Activated CD4-positive, CD25-positive, alpha-beta regulatory T cell treated with anti-CD3 and anti-CD28 coated beads, Interleukin-2, amount 50 U/mL, for 72 hours (primary cell): ENCODE data around the gene NAA60.
"Not testable (repeated sequence)": the region's sequence is repeated elsewhere in the genome, so short reads cannot be mapped to it uniquely, and the experiment has no call there.

Experiments used
- DNase-seq: peaks from one replicate; pipeline ENCODE4 v3.0.0; 2021

Gene NAA60

DNA sequence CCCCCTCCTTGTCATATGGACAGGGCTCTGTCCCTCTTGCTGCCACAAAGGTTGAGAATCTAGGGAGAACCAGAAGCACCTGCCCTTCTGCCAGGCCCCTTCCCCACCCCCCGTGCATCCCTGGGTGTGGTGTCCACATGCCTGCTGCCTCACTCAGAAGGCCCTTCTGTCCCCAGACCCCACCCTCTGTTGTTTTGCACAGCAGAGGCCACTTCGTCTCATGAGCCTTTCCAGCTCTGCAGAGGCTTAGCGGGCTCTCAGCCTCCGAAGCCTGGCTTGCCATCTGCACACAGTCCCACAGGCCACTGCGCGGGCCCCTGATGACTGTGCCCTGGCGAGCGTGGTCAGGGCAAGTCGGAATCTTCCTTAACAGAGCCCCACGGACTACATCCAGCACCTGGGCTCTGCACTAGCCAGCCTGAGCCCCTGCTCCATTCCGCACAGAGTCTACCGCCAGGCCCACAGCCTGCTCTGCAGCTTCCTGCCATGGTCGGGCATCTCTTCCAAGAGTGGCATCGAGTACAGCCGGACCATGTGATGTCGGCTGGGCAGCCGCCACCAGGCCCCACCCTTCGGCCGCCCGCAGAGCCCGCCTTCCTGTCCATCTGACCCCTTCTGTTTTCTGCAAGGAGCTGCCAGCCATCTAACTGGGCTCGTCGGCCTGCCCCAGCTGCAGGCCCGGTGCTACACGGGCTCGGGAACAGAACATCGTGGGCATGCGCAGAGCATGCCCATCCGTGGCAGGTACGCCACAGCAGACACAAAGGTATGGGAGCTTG is 41.0 kb downstream of the NAA60 start:
- no peak for DNase-seq

GRCh38 chr16:3485097-3485745 is 41.7 kb downstream of the NAA60 start:
- no peak for DNase-seq

- no peak for DNase-seq
Observed at GRCh38 chr16:3485821-3486505, 42.5 kb downstream of the NAA60 start.

DNA sequence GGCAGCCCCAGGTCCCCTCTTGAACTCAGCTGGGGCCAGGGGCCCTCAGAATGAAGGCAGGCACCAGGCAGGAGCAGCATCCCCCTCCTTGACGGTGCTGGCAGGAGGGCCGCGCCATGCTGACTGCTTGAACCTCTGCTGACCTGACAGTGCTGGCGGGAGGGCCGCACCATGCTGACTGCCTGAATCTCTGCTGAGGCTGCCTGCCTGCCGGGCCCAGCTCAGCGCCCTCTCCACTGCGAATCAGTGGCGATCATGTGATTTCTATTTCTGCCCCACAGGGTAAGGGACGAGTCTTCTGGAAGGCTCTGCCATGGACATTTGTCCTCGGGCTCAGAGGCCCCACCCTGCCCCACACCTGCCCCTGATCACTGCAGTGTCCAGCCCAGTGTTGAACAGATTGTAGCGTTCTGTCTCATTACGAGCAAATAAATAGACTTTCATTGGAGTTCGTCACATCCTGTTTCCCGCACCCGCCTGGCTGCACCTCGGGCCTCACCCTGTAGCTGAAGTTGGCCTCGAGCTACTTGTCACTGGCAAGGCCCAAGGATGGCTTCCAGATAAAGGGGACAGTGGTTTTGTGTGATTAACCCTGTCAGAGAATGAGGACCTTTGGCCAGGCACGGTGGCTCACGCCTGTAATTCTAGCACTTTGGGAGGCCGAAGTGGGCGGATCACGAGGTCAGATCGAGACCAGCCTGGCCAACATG is 43.2 kb downstream of the NAA60 start:
- no peak for DNase-seq

GRCh38 chr16:3487521-3488410 is 44.3 kb downstream of the NAA60 start:
- DNase-seq, result no peak

GRCh38 chr16:3488801-3489200 is 45.3 kb downstream of the NAA60 start:
- DNase-seq, result no peak

- no peak for DNase-seq
Observed at GRCh38 chr16:3490911-3491629, 47.6 kb downstream of the NAA60 start.

GRCh38 chr16:3492356-3492755 is 48.9 kb downstream of the NAA60 start:
- no peak for DNase-seq

- no peak for DNase-seq
Observed at GRCh38 chr16:3494386-3494973, 51.0 kb downstream of the NAA60 start.

DNA sequence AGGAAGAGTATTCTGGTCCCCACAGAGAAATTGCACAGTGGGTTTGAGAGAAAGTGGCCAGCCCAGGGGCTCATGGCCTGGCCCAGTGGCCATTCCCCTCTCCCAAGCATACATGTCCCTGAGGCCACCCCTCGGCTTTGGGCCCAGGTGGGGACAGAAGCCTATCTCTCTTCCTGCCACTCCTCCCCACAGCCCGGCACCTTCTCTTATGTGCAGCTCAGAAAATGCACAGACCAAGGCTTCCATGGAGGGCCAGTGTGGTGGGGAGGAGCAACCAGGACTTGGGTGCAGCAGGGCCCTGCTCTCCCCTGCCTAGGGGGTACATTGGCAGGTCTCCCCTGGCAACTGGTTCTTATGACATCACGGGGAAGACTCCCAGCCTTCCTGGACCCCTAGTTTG is 51.7 kb downstream of the NAA60 start, which contains the start of gene C16orf90:
C16orf90 (minus strand) TSS at position 314 of the 400 bp plus-strand sequence; CDS start at position 246, 68 bp downstream.
- DNase-seq, result no peak

DNA sequence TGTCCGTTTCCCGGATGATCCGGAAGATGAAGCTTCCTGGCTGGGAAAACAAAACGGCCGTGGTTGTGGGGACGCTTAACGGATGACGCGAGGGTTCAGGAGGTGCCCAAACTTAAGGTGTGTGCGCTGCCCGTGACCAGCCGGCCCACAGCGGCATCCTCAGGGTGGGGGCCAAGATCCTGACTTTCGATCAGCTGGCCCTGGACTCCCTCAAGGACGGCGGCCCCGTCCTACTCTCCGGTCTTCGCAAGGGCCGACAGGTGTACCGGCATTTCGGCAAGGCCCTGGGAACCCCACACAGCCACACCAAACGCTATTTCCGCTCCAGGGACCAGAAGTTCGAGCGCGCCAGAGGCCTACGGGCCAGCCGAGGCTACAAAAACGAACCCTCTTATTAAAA is 52.9 kb downstream of the NAA60 start:
- DNase-seq, result no peak

DNA sequence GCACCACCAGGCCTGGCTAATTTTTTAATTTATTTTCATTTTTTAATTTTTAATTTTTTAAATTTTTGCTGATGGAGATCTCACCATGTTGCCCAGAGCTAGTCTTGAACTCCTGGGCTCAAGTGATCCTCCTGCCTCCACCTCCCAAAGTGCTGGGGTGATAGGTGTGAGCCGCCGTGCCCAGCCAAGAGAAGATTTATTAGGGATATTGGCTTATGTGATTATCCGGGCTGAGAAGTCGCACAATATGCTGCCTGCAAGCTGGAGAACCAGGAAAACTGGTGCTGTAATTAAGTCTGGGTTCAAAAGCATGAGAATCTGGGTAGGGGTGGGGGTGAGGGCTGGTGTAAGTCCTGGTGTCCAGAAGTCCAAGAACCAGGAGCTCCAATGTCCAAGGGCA is 54.3 kb downstream of the NAA60 start:
- no peak for DNase-seq

DNA sequence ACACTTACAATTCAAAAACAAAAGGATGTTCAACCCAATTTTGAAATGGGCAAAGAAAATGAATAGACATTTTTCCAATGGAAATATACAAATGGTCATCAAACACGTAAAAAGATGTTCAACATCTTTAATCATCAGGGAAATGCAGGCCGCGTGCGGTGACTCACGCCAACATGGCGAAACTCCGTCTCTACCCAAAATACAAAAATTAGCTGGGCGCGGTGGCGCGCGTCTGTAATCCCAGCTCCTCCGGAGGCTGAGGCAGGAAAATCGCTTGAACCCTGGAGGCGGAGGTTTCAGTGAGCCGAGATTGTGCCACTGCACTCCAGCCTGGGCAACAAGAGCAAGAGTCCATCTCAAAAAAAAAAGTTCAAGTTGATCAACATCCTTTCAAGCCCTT is 55.5 kb downstream of the NAA60 start:
- DNase-seq, result no peak

DNA sequence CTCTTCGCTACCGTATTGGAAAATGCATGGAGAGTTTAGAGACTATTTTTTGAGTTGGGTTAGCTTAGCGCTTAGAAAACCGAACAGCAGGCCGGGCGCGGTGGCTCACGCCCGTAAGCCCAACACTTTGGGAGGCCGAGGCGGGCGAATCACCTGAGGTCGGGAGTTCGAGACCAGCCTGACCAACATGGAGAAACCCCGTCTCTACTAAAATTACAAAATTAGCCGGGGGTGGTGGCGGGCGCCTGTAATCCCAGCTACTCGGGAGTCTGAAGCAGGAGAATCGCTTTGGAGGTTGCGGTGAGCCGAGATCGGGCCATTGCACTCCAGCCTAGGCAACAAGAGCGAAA is 57.9 kb downstream of the NAA60 start:
- not testable (repeated sequence) for DNase-seq

DNA sequence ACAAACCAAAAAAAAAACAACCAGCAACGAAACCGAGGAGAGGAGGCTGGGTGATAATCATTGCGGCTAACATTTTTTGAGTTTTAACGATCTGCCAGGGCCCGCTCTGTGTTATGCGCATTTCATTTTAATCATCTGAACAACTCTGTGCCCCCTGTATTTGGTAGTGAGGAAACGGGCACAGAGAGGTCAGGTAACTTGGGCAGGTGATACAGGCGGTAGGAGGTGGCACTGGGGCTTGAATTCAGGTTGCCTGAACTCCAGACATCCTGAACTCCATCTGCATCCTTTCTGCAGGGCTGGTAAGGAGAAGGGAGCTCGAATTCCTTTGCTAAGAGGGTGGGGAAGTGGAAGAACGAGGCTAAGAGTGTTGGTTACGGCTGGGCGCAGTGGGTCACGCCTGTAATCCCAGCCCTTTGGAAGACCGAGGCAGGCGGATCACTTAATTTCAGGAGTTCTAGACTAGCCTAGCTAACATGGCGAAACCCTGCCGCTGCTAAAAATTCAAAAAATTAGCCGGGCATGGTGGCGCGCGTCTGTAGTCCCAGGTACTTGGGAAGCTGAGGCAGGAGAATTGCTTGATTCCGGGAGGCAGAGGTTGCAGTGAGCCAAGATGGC is 58.4 kb downstream of the NAA60 start:
- DNase-seq, result no peak

GRCh38 chr16:3503523-3503922 is 60.0 kb downstream of the NAA60 start:
- peak; percentile 47 for DNase-seq

DNA sequence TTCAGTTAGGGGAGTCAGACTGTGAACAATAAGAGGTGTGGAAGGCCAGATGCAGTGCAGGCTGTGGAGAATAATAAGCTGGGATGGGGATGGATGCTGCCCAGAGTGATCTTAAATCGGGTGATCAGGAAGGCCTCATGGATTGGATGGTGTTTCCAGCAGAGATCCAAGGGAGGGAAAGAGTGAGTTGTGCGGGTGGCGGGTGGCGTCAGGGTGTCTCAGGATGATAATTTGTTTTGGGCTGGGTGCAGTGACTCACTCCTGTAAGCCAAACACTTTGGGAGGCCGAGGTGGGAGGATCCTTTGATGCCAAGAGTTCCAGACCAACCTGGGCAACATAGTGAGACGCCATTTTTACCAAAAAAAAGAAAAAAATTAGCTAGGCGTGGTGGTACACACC is 65.3 kb downstream of the NAA60 start:
- no peak for DNase-seq

DNA sequence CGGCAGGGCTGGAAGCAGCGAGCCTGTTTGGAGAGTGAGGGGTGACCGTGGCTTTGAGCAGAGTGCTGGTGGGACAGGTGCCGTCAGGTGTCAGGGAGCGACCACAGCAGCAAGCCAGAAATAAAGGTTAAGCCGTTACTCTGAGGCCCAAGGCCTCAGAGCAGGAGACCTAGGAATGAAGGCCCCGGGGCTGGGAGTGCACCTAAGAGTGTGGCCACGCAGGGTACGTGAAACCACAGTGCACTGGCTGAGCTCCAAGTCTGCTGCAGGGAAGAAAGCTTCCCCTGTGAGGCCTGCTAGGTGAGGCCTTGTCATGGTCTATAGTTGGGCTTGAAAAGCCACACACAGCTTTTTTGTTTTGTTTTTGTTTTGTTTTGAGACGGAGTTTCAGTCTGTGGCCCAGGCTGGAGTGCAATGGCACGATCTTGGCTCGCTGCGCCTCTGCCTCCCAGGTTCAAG is 66.0 kb downstream of the NAA60 start:
- DNase-seq, result peak; percentile 52

DNA sequence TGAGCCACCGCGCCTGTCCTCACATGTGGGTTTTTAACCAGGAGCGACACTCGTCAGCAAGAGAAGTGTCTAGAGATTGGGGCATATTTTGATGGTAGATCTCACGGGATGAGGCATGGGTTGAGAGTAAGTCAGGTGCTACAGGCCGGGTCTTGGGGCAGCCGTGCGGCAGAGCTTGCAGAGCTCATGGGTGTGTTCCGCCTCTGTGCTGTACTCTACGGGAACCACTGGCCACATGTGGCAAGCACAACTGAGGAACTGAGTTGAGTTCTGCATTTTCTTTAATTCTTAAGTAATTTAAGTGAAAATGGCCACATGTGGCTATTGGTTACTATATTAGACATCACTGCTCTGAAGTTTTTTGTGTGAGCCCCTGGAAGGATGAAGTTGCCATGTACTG is 66.9 kb downstream of the NAA60 start:
- DNase-seq, result no peak
